HEK293T (cell line): ENCODE data around the gene NFU1.

Experiments used
- ELF4 ChIP-seq: fragments of 450-650 bp; IDR thresholded peaks from 2 replicates; pipeline ENCODE4 v1.6.1; 2017; ENCODE audit warnings: antibody characterized with exemption
- SP1 ChIP-seq: fragments of 450-650 bp; IDR thresholded peaks from 2 replicates; pipeline ENCODE4 v1.6.1; 2017

GRCh38 chr2:69466728-69467127, 29.5 kb upstream of the NFU1 start:
- TF ChIP-seq SP1 (no peak), ELF4 (no peak)
